GM12878 (cell line): Measurements from ENCODE around the gene SLC35E1. TPM values are rescaled to one million over a fixed set of nuclear protein-coding genes. Genes with fewer than 3 reads are reported as not detected.

ENCODE experiments used
- ATAC-seq: fragments of 200-7000 bp; cut with Tn5 transposase; 3 replicates; pipeline ENCODE4 v1.9.1; 2020; ENCODE audit warnings: mild to moderate bottlenecking, moderate library complexity
- BruUV-seq: library from RNA; stranded (reverse); fragments of 400-500 nt; replicated peaks from 2 replicates; lab custom pipeline; 2021; lab: Mats Ljungman, UMichigan
- CTCF ChIA-PET: fragments of 300-600 bp; sonication (Branson Sonifier 250); formaldehyde crosslinking; extraction: SDS; loops from one replicate; lab custom pipeline; 2021; ENCODE audit warnings: inconsistent platforms; lab: Yijun Ruan, JAX
- POLR2A ChIA-PET: fragments of 350-600 bp; formaldehyde crosslinking; extraction: SDS; loops from one replicate; lab custom pipeline; 2021; ENCODE audit warnings: inconsistent platforms; lab: Charles Lee
- RAD21 ChIA-PET: fragments of 300-600 bp; sonication (Branson Sonifier 250); formaldehyde crosslinking; loops from one replicate; lab custom pipeline; 2023; ENCODE audit warnings: antibody characterized with exemption; ENCODE audit not compliant: unreplicated experiment; lab: Charles Lee
- SMC1A ChIA-PET: fragments of 300-600 bp; sonication (Branson Sonifier 250); formaldehyde crosslinking; loops from one replicate; lab custom pipeline; 2023; ENCODE audit not compliant: unreplicated experiment, uncharacterized antibody; lab: Charles Lee
- DNase-seq: peaks from one replicate; pipeline ENCODE4 v3.0.0-alpha.2; 2011; ENCODE audit warnings: low read depth, low spot score
- FAIRE-seq: peaks from 3 replicates; lab custom pipeline; 2011; peaks lifted over from hg19 to GRCh38; lab: Jason Lieb, UNC
- H2AFZ ChIP-seq: 2 replicates; pipeline ENCODE4 v1.6.0; 2011; ENCODE audit warnings: low read depth, low read length, control low read depth; ENCODE audit not compliant: control insufficient read depth
- H3K27ac ChIP-seq: 2 replicates; pipeline ENCODE4 v1.5.1; 2011; ENCODE audit warnings: control low read depth; ENCODE audit not compliant: control insufficient read depth, insufficient read depth
- H3K27me3 ChIP-seq, 2 experiments: replicated peaks in 1 of 2; 2 replicates each; pipeline versions ENCODE4 v1.6.0 to v1.6.1; 2011; ENCODE audit warnings: low read length in 1 of 2; ENCODE audit not compliant: control insufficient read depth in 2 of 2, insufficient read depth in 2 of 2
- H3K36me3 ChIP-seq, 2 experiments: 2 replicates each; pipeline ENCODE4 v1.5.1; 2011; ENCODE audit warnings: low read length in 1 of 2; ENCODE audit not compliant: control insufficient read depth in 2 of 2, insufficient read depth in 2 of 2
- H3K4me1 ChIP-seq: 2 replicates; pipeline ENCODE4 v1.6.1; 2011; ENCODE audit warnings: mild to moderate bottlenecking, low read length, moderate library complexity, mixed read lengths; ENCODE audit not compliant: control insufficient read depth, insufficient read depth
- H3K4me2 ChIP-seq: 2 replicates; pipeline ENCODE4 v1.6.0; 2011; ENCODE audit warnings: control low read depth; ENCODE audit not compliant: control insufficient read depth, insufficient read depth
- H3K4me3 ChIP-seq: fragments of 200-600 bp; sonication (generic); 2 replicates; pipeline ENCODE4 v1.5.1; 2016
- H3K79me2 ChIP-seq: 2 replicates; pipeline ENCODE4 v1.6.0; 2011; ENCODE audit warnings: low read length; ENCODE audit not compliant: control insufficient read depth, insufficient read depth
- H3K9ac ChIP-seq: 2 replicates; pipeline ENCODE4 v1.8.0; 2011; ENCODE audit warnings: low read length, control low read depth, mixed read lengths; ENCODE audit not compliant: control insufficient read depth, insufficient read depth
- H3K9me3 ChIP-seq: replicated peaks from 3 replicates; pipeline ENCODE4 v1.5.1; 2011; ENCODE audit warnings: mild to moderate bottlenecking, low read length; ENCODE audit not compliant: control insufficient read depth, insufficient read depth
- H4K20me1 ChIP-seq: 2 replicates; pipeline ENCODE4 v1.6.0; 2011; ENCODE audit not compliant: control insufficient read depth, insufficient read depth
- BCL11A ChIP-seq: IDR thresholded peaks from 2 replicates; pipeline ENCODE4 v1.6.1; 2011; ENCODE audit warnings: low read depth, low read length
- CBFB ChIP-seq: IDR thresholded peaks from 2 replicates; pipeline ENCODE4 v1.6.1; 2016; ENCODE audit warnings: antibody characterized with exemption, low read depth
- CHD2 ChIP-seq: IDR thresholded peaks from 2 replicates; pipeline ENCODE4 v1.6.1; 2011; ENCODE audit warnings: low read depth, low read length, improper control_type of control experiment, borderline replicate concordance
- CTCF ChIP-seq, 3 experiments: IDR thresholded peaks in 2 of 3; conservative IDR thresholded peaks in 1 of 3; 2 replicates each; pipeline ENCODE4 v1.5.1; 2011; ENCODE audit warnings: low read depth in 3 of 3, low read length in 3 of 3, mild to moderate bottlenecking in 3 of 3, control low read depth in 2 of 3, moderate library complexity in 2 of 3, inconsistent platforms in 1 of 3, mixed read lengths in 1 of 3; ENCODE audit not compliant: control insufficient read depth in 2 of 3, insufficient read depth in 1 of 3; ENCODE audit errors: extremely low read depth in 1 of 3
- EP300 ChIP-seq, 2 experiments: fragments of 150-350 bp in 1 of 2; IDR thresholded peaks; 2 replicates each; pipeline ENCODE4 v1.6.1; 2011 to 2012; ENCODE audit warnings: low read depth in 2 of 2, low read length in 2 of 2, borderline replicate concordance in 1 of 2, improper control_type of control experiment in 1 of 2, inconsistent platforms in 1 of 2; ENCODE audit not compliant: control insufficient read depth in 1 of 2
- MTA2 ChIP-seq: fragments of 450-650 bp; IDR thresholded peaks from 2 replicates; pipeline ENCODE4 v1.6.1; 2016; ENCODE audit warnings: low read depth, mild to moderate bottlenecking, moderate library complexity
- PKNOX1 ChIP-seq: fragments of 450-650 bp; IDR thresholded peaks from 2 replicates; pipeline ENCODE4 v1.6.1; 2016; ENCODE audit warnings: mild to moderate bottlenecking
- POU2F2 ChIP-seq: IDR thresholded peaks from 3 replicates; pipeline ENCODE4 v1.6.1; 2011; ENCODE audit warnings: low read depth, mild to moderate bottlenecking, low read length, borderline replicate concordance
- SKIL ChIP-seq: fragments of 450-650 bp; IDR thresholded peaks from 2 replicates; pipeline ENCODE4 v1.6.1; 2017; ENCODE audit warnings: mild to moderate bottlenecking, low read depth, inconsistent platforms; ENCODE audit not compliant: poor library complexity, severe bottlenecking
- SMAD1 ChIP-seq: fragments of 450-650 bp; IDR thresholded peaks from 2 replicates; pipeline ENCODE4 v1.6.1; 2018; ENCODE audit warnings: mild to moderate bottlenecking, low read depth; ENCODE audit not compliant: partially characterized antibody
- ZNF384 ChIP-seq: IDR thresholded peaks from 2 replicates; pipeline ENCODE4 v1.6.1; 2012; ENCODE audit warnings: low read depth, mild to moderate bottlenecking, low read length, improper control_type of control experiment, borderline replicate concordance
- ZNF687 ChIP-seq: fragments of 450-650 bp; IDR thresholded peaks from 2 replicates; pipeline ENCODE4 v1.6.1; 2017; ENCODE audit warnings: mild to moderate bottlenecking, moderate library complexity
- WGBS: methylation state at CpG from one replicate; pipeline ENCODE4 v1.1.6; 2016; ENCODE audit warnings: low lambda C conversion rate; ENCODE audit not compliant: insufficient replicate concordance, insufficient coverage; ENCODE audit errors: missing lambda C conversion rate; 5-methylcytosine and 5-hydroxymethylcytosine counted together
- in situ Hi-C: fragments of 300-500 bp; cut with MboI; formaldehyde crosslinking; loops from 9 replicates; pipeline ENCODE4 v1.14.3; 2018; ENCODE audit warnings: mixed read lengths
- intact Hi-C: fragments of 100-400 bp; cut with micrococcal nuclease; formaldehyde crosslinking; loops from one replicate; pipeline ENCODE4 v1.14.2; 2022; ENCODE audit not compliant: unreplicated experiment
- polyA plus RNA-seq, 11 experiments: library from polyadenylated mRNA; depleted of rRNA in 4 of 11; unstranded in 6 of 11; stranded (reverse) in 5 of 11; fragments of >200 nt; fragmentation: Nextera tagmentation in 4 of 11; fragmentation: Illumina TruSeq in 1 of 11; extraction: Ambion mirVana in 4 of 11; extraction: Trizol in 1 of 11; gene quantifications; 1 replicate in 1 of 11; 2 replicates in 10 of 11; pipeline versions ENCODE4 v1.2.1 to v1.2.3, GENCODE V29; 2011 to 2016; ENCODE audit warnings: inconsistent platforms in 2 of 11, missing spikeins in 2 of 11, low read depth in 1 of 11
- total RNA-seq, 4 experiments: library from RNA; depleted of rRNA in 3 of 4; stranded (reverse); fragments of >200 nt in 3 of 4; fragmentation: Illumina TruSeq in 1 of 4; extraction: Trizol in 1 of 4; gene quantifications; 2 replicates each; pipeline versions ENCODE4 v1.2.1 to v1.2.3, GENCODE V29; 2013 to 2021

SLC35E1 gene
- total and polyA plus RNA-seq, 10 of the 15 experiments (the other 5 are each of a cell fraction or from before 2014, with no cell fraction given): 11.3 to 37.7 (median 22.1) TPM

GRCh38 chr19:16594681-16595091 lies 22.5 kb upstream of the SLC35E1 start:
- RAD21 ChIA-PET: interaction anchor here (1.9 to 11.3 kb wide), 3 partner anchors 10 to 31 kb away, joined by 8 to 169 read pairs (median 27); partner anchors contain the start of gene MED26
- Histone ChIP-seq H3K4me2 (peak overlapping the region; percentile 90), H3K9me3 (no peaks in the 10 kb centered on the region), H4K20me1 (peaks cover 6% of the 10 kb centered on the region), H3K4me3 (peak overlapping the region; percentile 51; the same call in 1 of the 2 replicates), H3K36me3 (peaks cover 0 to 4% of the 10 kb centered on the region in 2 experiments; a peak in 3 of 4 replicates), H3K27ac (peak overlapping the region; percentile 85), H2AFZ (no peak overlapping the region), H3K27me3 (no peaks in the 10 kb centered on the region), H3K9ac (peak overlapping the region; percentile 11), H3K79me2 (peaks cover 91% of the 10 kb centered on the region), H3K4me1 (peaks cover 64% of the 10 kb centered on the region)
- POLR2A ChIA-PET: interaction anchor here (0.9 to 13.1 kb wide), 6 partner anchors 10 to 31 kb away, joined by 3 to 220 read pairs (median 4); partner anchors contain the start of genes MED26 and SLC35E1
- FAIRE-seq (peak; percentile 70), DNase-seq (no peak), ATAC-seq (peak; percentile 67)
- WGBS: 12% methylated on average over 5 of the region's 5 CpGs
- intact Hi-C loops: no loop called here
- CTCF ChIA-PET: interaction anchor here (1.0 kb wide), 1 partner anchor 23 kb away, joined by 3 read pairs; no protein-coding TSS in a partner anchor
- SMC1A ChIA-PET: interaction anchor here (1.5 to 2.5 kb wide), 3 partner anchors 10 to 30 kb away, joined by 3 to 20 read pairs (median 6); no protein-coding TSS in a partner anchor
- no TSS peak for BruUV-seq
- in situ Hi-C loops: loop anchor here (25.0 kb wide), 1 partner anchor 2007 kb away; the partner anchor contains the start of gene CLEC17A
- no peak for TF ChIP-seq SKIL
- TF ChIP-seq ZNF384: peak; percentile 71
- TF ChIP-seq CBFB: 0 out of 2 replicates have a peak, but pooled peaks have one; percentile 13
- TF ChIP-seq ZNF687: 0 out of 2 replicates have a peak, but pooled peaks have one; percentile 0
- TF ChIP-seq SMAD1: no peak
- TF ChIP-seq EP300 (IDR thresholded peaks at IDR 0.05; ENCODE audit: borderline replicate concordance in 1 of 2, control insufficient read depth in 1 of 2, low read depth in 2 of 2, low read length in 2 of 2): peak in 1 of 2 experiments; percentile 32; a peak in 1 of 4 replicates
- TF ChIP-seq CHD2: 0 out of 2 replicates have a peak, but pooled peaks have one; percentile 40
- 0 out of 2 replicates have a peak, but pooled peaks have one; percentile 25 for TF ChIP-seq MTA2
- peak in 1 of 3 experiments; percentile 14; a peak in 1 of 6 replicates for TF ChIP-seq CTCF (IDR thresholded peaks at IDR 0.05 in 2 of 3, conservative IDR thresholded peaks at IDR 0.05 in 1 of 3; ENCODE audit: control insufficient read depth in 2 of 3, extremely low read depth in 1 of 3, insufficient read depth in 1 of 3, low read depth in 3 of 3, low read length in 3 of 3)
- TF ChIP-seq PKNOX1: 0 out of 2 replicates have a peak, but pooled peaks have one; percentile 12
- 0 out of 2 replicates have a peak, but pooled peaks have one; percentile 24 for TF ChIP-seq BCL11A
- peak; percentile 33; the same call in 1 of the 3 replicates for TF ChIP-seq POU2F2
